Tibial nerve (tissue), 3 donors: ENCODE measurements around the gene SLC30A7.

Experiments
- CTCF ChIP-seq, 5 experiments: fragments of 200-600 bp in 3 of 5; fragments of 450-650 bp in 2 of 5; sonication (generic) in 3 of 5; IDR thresholded peaks; one replicate each; pipeline ENCODE4 v1.5.1; 2016 to 2019; ENCODE audit warnings: antibody characterized with exemption in 5 of 5, mild to moderate bottlenecking in 3 of 5, moderate library complexity in 2 of 5
- POLR2A ChIP-seq, 2 donors: fragments of 450-650 bp; IDR thresholded peaks; one replicate each; pipeline ENCODE4 v1.6.1; 2017; ENCODE audit warnings: antibody characterized with exemption in 2 of 2, mild to moderate bottlenecking in 2 of 2, moderate library complexity in 2 of 2

GRCh38 chr1:101030881-101031280 lies 135.0 kb downstream of the SLC30A7 start:
- TF ChIP-seq CTCF (IDR thresholded peaks at IDR 0.05): no peak
- no peak for TF ChIP-seq POLR2A (IDR thresholded peaks at IDR 0.05)
